Astrocyte of the cerebellum (primary cell): ENCODE measurements around the gene ABCC1.

Experiments
- DNase-seq: peaks from one replicate; pipeline ENCODE4 v3.0.0-alpha.2; 2011; ENCODE audit warnings: low read depth
- H3K4me3 ChIP-seq: 2 replicates; pipeline ENCODE4 v1.5.1; 2011; ENCODE audit warnings: mild to moderate bottlenecking, low read depth, low read length, moderate library complexity
- in situ Hi-C: cut with HindIII; loops from 2 replicates; pipeline ENCODE4 v1.10.0; 2017; ENCODE audit warnings: low sequenced_read_pairs
- TF ChIP-seq, protein P1 (sequence below): IDR thresholded peaks from 2 replicates; pipeline ENCODE4 v1.5.1; 2012; ENCODE audit warnings: low read length, low read depth, moderate library complexity, mild to moderate bottlenecking; ENCODE audit errors: missing control alignments

Gene ABCC1

DNA sequence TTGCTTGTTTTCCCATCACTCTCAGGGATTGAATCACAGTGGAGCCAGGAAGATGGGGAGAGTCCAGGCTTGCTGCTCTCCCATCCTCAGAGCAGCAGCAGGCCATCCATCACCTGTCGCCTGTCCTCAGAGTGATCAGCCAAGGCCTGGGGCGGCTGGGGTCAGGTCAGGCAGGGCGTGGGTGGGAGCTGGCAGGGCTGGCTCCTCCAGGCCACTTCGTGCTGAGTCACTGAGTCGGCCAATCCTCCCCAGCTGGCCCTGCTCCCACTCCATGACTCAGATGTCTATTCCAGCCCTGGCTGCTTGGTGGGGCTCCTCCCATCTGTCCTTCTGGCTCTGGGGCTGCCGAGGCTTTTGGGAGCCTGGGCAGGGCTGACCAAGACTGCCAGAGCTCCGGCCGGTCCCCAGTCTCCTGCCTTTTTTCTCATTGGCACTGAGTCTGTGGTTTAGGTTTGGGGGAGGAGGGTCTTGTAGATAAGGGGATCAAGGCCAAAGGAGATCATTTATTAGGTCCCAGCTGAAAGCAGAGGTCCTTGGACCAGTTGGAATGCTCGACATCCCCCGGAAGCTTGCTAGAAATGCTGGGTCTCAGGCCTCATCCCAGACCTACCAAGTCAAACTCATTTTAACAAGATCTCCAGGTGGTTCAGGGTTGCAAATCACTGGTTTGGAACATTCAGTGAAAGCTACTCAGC lies 72.7 kb downstream of the ABCC1 start:
- DNase-seq: peak; percentile 91
- TF ChIP-seq, protein P1, sequence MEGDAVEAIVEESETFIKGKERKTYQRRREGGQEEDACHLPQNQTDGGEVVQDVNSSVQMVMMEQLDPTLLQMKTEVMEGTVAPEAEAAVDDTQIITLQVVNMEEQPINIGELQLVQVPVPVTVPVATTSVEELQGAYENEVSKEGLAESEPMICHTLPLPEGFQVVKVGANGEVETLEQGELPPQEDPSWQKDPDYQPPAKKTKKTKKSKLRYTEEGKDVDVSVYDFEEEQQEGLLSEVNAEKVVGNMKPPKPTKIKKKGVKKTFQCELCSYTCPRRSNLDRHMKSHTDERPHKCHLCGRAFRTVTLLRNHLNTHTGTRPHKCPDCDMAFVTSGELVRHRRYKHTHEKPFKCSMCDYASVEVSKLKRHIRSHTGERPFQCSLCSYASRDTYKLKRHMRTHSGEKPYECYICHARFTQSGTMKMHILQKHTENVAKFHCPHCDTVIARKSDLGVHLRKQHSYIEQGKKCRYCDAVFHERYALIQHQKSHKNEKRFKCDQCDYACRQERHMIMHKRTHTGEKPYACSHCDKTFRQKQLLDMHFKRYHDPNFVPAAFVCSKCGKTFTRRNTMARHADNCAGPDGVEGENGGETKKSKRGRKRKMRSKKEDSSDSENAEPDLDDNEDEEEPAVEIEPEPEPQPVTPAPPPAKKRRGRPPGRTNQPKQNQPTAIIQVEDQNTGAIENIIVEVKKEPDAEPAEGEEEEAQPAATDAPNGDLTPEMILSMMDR: no peak
- no peak overlapping the region for H3K4me3 ChIP-seq
- in situ Hi-C loops: no loop called here

DNA sequence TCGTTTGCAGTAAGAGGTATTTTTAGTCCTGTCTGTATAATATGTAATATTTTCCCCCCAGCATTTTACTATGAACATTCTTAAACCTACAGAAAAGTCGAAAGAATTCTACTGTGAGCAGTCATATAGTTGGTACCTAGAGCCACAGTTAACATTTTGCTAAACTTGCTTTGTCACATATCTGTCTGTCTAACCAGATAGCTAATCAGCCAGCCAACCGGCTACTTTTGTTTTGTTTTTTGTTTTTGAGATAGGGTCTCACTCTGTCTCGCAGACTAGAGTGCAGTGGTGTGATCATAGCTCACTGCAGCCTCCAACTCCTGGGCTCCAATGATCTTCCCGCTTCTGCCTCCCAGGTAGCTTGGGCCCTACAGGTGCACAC lies 73.3 kb downstream of the ABCC1 start:
- H3K4me3 ChIP-seq: no peak overlapping the region
- TF ChIP-seq, protein P1: no peak

DNA sequence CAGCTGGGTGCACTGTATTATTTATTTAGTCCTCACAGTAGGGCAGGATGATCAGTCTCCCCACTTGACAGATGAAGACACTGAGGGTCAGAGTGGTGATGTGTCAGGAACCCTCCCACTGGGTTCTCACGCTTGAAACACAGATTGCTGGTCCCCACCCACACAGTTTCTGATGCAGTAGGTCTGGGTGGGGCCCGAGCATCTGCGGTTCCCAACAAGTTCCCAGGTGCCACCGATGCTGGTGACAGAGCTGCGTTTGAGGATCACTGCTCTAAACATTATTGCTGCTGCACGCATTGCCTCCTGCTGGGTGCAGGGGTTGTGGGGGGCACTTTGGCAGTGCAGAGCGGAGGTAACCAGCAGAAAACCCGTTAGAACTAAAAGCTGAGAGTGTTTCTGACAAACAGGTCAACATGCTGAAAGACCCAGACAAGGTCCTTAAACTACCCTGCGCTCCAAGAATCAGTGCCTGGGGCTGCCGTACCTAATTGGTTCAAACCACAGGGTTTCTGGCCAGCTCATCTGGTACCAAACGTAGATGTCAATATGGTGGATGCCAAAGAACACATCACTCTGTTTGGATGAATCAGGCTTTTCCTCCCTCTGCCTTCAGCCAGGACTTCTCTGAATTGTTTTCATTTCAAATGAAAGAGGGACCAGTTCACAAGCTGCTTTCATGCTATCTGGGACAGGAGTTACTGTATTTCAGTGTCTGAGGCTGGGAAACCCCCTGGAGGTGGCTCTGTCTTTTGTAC lies 76.0 kb downstream of the ABCC1 start:
- H3K4me3 ChIP-seq: no peak overlapping the region
- TF ChIP-seq, protein P1: no peak
- peak; percentile 95 for DNase-seq
- in situ Hi-C loops: no loop called here

More for the DNA sequence above, 73.3 kb downstream of the ABCC1 start:
- in situ Hi-C loops: no loop called here
- DNase-seq: no peak

DNA sequence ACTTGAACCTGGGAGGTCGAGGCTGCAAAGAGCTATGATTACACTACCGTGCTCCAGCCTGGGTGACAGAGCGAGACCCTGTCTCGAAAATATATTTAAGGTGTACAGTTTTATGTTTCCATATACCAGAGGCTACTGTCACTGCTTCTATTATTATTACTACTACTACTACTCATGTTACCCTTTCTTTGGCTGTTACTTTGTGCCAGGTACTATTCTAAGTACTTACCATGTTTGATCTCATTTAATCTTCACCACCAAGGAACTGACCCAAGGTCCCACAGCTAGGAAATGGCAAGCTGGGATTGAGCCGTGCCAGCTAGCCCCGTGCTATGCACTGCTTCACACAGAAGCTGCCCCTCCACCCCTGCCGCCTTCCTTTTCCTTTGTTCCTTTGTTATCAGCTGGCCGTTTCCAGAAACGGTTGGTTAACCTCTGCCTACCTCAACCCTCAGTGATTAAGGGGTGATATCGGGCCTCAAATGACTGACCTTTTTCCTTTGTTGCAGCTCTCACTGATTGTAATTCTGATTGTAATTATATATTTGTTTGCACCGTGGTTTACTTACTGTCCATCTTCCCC lies 78.4 kb downstream of the ABCC1 start:
- no peak for DNase-seq
- H3K4me3 ChIP-seq: no peak overlapping the region
- TF ChIP-seq, protein P1: no peak
- in situ Hi-C loops: no loop called here

DNA sequence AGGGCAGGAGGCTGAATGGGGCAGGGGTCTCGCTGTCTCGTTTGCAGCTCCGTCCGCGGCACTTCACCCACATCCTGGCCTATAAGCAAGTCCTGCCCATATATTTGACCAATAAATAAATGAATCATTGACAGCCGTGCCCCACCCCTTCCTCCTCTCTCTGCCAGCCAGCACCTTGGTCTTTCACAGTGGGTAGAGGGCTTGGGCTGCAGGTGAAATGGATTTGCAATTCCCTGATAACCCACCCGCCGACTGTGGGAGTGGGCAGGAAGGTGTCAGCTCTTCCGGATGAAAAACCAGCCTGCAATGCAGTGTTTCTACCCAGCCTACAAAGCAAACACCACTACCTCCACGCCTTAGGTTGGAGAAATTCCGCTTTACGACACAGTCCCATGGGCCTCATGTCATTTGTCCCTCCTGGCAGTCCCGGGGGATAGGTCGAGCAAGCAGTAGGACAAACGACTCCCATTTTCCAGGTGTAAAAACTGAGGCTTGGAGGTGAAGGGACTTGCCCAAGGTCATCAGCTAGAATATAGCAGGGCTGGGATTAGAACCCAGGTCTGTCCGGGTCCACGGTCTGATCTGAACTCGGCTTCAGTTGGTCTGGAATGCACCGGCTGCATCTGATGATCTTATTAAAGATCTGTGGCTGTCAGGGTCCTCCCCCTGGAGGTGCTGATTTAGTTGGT lies 79.0 kb downstream of the ABCC1 start:
- no peak for DNase-seq
- TF ChIP-seq, protein P1: no peak
- H3K4me3 ChIP-seq: no peak overlapping the region
- in situ Hi-C loops: no loop called here

DNA sequence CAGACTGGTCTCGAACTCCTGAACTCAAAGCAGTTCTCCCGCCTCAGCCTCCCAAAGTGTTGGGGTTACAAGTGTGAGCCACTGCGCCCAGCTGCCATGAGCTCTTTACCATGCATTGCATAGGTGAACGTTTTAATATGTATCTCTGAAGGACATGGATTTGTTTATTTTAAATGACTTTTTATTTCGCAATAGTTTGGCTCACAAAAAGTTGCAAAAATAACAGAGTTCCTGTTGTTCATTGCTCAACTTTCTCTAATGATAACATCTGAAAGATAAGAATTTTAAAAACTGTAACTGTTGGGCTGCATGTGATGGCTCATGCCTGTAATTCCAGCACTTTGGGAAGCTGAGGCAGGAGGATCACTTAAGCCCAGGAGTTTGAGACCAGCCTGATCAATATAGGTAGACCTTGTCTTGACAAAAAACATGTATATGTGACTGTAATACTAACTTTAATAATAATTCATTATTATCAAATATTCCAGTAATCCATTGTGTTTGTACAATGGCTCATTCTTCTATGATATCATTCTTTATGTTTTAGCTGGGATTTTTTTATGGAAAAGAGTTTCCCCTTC lies 80.1 kb downstream of the ABCC1 start:
- TF ChIP-seq, protein P1: no peak
- no peak overlapping the region for H3K4me3 ChIP-seq
- in situ Hi-C loops: loop anchor here (5.0 kb wide), 2 partner anchors 42 to 93 kb away; no protein-coding TSS in a partner anchor
- no peak for DNase-seq
